CD4-positive, alpha-beta T cell treated with Interleukin-6 at 100 ng/mL for 8 hours (primary cell): ENCODE data around the gene CCRL2.
"Not testable (repeated sequence)": the region's sequence is repeated elsewhere in the genome, so short reads cannot be mapped to it uniquely, and the experiment has no call there.

Experiments used
- DNase-seq: peaks from one replicate; pipeline ENCODE4 v3.0.0-alpha.2; 2020; ENCODE audit warnings: mixed read lengths, low spot score

Gene CCRL2

DNA sequence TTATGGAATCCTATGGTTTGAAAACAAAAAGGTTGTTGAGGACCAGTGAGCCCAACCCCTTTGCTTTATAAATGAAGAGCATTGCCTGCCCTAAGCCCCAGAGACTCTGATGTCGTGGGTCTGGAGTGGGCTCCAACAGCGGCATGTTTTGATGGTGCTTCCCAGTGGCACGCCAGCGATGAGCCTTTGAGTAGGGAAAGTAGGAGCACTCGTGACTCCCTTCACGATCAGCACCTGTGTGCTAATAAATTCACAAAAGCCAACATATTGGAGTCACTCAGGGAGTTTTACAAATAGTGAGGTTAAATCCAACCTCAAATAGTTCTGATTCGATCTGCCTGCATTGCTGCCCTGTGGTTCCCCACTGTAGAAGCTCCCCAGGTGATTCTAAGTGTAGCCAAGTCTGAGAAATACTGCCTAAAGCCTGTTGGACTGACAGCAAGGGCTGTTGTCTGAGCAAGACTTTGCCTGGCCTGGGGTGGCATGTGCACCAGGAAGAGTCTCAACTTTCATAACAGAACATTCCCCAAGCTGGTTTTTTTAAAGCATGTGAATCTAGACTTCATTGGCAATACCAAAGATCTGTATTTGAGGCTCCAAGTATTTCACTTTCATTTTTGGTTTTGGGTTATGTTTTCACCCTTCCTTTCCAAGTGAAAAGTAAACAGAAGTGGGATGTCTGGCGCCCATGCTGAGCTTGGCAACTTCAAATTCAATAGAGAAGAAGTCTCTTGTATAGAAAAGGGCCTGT is 26.4 kb upstream of the CCRL2 start:
- DNase-seq, result no peak

DNA sequence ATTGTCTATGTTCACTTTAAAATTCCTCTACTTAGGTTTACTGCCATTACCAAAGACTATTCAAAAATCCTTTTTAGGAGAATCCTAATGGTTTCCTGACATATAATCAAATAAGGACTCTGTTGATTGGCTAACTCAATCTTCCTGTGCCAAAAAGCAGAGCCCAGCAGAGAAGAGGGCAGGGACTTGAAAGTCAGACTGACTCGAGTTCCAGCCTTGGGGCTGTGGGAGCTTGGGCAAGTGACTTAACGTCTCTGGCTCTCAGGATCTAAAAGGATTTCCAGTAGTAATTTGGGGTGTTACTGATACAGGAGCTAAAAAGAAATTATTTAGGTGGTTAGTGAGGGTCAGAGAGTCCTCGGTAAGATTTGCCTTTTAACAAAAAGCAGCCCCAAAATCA is 25.4 kb upstream of the CCRL2 start:
- no peak for DNase-seq

DNA sequence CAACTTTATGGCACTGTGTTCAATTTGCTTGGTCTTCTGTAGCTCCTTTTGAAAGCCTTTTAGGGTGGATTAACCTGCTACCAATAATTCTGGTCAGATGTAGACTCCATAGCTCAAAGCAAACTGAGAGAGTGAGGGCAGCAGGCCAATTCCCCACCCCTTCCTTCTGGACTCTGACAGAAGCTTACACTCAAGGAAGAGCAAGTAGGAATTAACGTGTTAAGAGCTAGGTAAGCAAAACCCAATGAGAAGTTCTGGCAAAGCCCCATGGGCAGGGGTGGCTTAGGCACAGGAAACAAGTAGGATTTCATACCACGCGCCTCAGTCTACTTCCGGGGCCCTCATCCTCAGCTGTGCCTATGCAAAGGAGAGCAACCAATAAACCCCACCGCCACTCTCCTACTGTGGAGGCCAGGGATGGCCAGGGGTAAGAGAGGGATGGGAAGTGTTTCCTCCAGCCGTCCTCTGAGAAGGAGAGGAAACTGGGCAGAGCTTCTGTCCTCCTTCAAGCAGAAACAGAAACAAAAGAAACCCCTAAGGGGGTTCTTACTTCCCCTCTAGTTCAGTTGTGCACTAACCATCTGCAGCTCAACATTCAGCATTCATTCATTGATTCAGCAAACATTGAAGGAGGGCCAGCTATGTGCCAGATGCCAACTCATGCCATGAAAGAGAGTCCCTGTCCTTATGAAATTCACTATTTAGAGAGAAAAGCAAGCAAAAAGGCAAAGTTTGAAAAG is 23.7 kb upstream of the CCRL2 start:
- no peak for DNase-seq

DNA sequence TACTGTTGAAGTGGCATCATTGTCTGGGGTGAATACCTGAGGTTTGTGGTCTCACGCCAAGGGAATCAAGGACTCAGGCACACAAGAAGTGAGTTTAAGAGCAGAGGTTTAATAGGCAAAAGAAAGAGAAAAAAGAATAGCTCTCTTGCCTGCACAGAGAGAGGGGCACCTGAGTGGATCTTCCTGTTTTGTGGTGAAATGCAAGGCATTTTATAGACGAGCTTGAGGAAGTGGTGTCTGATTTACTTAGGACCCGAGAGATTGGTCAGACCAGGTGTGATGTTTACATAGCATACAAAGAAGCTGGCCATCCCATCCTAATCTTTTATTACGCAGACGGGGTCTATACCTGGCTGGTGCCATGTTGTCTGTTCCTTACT is 23.1 kb upstream of the CCRL2 start:
- no peak for DNase-seq

DNA sequence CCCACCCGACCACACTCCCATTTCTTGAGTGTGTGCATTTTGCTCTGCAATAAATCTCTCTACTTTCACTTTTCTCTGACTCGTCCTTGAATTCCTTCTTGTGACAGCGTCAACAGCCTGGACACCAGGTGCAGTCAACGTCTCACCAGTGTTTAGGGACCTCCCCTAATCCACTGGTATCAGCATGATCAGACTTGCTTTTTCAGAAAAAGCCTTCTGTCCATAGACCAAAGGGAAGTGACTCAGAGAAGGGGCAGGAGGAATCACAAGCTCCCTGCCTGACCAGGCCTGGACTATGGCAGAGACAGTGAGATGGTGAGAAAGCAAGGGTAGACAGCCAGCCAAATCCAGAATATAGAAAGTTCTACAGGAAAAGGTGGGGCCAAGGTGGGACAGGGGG is 20.9 kb upstream of the CCRL2 start:
- no peak for DNase-seq

DNA sequence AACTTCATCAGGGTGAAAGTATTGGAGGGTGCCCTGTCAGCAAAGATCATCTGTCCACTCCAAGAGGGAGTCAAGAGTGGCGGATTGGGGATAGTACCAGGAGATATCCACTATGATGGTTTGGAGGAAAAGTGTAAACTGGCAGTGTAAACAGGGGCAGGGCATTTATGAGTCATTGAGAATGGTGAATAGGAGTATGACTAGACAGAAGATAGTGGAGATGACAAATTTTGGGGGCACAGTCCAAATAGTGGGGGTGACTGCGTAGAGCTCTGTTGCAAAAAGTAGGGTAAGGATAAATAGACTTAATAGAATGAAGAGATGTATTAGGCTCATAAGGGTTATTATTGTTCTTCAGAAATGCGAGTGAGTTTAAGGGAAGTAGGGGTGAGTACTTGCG is 18.2 kb upstream of the CCRL2 start:
- not testable (repeated sequence) for DNase-seq

DNA sequence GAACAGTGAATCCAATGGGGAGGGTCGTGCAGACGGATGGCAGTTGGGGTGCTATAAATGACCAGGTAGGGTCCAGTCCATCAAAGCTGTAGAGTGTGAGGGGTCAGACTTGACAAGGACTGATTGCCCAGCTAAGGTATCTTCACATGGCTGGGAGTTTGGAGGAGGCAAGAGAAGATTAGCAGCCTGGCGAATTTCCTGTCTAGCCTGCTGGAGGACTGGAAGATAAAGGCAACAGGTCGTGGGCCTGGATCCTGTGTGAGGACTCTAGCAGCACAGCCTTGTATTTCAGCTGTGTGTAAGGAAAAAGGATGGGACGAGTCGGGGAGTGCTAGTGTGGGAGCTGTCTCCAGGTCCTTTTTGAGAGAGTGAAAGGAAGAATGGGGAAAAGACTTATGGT is 17.8 kb upstream of the CCRL2 start:
- no peak for DNase-seq

DNA sequence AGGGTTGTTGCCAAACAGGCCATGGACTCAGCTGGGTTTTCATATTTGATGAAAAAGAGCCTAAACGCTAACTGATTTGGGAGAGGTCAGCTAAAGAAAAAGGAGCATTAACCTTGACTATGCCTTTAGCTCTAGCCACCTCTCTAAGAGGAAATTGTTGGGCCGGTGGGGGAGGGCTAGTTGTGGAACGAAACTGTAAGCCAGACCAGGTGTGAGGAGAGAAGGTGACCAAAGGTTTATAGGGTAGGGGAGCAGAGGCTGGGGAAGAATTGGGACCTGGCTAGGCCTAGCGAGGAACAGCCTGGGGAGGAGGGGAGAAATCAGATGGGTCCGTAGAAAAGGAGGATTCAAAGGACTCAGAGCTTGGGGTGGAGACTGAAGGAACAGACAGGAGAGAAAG is 15.5 kb upstream of the CCRL2 start:
- DNase-seq, result not testable (repeated sequence)

DNA sequence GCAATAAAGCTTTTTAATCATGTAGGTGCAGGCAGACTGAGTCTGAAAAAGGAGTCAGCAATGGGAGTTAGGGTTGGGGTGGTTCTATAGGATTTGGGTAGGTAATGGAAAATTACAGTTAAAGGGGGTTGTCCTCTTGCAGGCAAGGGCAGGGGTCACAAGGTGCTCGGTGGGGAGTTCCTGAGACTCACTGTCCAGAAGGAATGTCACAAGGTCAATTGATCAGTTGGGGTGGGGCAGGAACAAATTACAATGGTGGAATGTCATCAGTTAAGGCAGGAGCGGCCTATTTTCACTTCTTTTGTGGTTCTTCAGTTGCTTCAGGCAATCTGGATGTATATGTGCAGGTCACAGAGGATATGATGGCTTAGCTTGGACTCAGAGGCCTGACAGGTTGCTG is 14.0 kb upstream of the CCRL2 start:
- no peak for DNase-seq

DNA sequence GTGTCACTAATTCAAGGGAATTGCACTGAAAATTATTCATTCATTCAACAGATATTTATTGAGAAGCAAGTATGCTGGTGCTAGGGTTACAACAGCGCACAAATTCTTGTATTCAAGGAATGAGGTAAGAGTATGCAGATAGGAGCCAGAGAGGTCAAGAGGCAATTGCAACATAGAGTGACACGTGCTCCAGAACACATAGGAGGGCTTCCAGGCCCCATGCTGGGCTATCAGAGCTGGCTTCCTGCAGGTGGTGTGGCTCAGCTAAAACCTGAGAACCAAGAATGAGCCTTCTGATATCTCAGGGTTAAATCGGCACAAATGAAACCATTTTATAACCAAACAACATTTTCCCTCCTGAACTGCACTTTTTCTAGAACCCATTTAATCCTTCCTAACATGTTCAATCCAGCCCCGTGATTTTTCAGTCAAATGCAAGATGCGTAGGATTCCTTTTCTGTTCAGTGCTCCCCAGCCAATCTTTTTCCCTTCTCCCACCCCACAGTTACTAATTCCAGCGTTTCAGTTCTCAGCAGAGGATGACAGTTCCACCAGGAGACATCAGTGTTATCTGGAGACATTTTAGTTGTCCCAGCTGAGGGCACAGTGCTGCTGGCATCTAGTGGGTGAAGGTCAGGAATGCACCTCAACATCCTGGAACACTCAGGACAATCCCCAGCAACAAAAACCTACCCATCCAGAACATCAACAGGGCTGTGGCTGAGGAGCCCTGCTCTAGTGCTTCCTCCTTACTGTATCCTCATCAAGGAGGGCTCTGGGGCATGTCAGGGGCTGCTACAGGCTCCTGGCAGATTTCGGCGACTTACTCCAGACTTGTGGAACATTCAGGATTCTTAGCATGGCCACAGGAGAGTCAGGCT is 13.3 kb upstream of the CCRL2 start:
- no peak for DNase-seq

DNA sequence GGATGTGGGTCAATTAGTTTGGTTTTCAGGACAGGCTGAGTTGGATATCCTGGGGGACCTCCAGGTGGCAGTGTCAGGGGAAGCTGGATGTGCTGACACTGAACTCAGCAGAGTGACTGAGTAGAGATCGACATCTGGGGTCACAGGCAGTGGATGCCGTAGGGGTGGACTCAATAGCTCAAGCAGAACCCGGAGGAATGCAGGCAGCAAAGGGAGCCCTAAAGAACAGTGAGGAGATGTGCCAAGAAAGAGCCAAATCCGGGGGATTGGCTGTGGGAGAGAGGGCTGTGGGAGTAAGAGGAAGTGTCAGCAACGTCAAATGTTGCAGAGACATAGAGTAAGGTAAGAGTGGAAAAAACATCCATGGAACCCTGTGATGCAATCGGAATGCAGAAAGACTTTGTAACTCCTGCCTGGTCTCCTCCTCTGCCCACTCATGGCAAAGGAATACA is 11.8 kb upstream of the CCRL2 start:
- no peak for DNase-seq

DNA sequence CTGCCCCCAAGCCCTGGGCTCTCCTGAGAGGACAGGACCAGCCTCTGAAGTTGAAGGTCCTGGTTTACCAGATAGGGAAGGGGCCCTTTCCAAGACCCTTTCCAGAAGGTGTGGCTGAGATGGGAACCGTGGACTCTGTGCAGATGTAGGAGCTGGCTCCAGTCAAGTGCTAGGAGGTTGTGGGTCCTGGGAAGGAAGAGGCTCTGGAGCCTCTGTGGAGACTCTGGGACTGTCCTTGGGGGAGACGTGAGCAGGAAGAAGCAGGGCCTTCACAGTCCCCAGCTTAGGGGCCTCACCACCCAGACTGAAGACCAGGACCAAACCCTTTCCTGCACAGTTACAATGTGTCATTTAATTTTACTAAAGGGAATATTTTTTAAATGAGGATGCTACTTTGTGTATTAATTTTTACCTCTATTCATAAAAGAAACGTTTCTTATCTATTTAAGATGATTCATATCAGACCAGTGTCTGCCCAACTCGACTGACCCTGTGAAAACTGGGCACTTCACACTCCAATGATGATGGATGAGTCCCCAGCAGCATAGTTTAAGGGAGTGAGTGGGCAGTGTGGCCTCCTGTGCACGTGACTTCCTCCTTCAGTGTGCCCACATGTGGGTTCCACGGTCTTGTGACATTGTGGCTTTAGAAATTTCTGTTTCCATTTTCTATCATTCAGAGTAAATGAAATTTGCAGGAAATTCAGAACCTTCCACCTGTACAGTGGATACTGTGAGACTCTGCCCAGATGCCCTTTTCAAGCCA is 11.1 kb upstream of the CCRL2 start:
- no peak for DNase-seq

DNA sequence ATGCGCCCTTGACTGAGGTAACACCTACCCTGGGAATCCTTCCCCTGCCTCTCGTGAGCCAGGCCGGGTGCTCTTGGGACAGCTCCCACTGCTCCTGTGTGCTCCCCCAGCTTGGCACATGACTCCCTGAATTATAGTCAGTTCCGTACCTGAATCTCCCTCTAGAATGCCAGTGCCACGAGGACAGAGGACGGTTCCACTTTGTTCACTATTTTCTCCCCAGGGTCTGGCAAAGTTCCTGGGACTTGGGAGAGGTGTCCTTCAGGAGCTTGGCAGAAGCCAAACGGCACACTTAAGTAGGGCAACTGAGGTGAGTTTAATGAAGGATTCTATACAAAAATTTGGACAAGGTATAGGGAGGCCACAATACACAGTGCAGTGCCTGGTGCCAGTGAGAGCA is 9.9 kb upstream of the CCRL2 start:
- DNase-seq, result no peak

DNA sequence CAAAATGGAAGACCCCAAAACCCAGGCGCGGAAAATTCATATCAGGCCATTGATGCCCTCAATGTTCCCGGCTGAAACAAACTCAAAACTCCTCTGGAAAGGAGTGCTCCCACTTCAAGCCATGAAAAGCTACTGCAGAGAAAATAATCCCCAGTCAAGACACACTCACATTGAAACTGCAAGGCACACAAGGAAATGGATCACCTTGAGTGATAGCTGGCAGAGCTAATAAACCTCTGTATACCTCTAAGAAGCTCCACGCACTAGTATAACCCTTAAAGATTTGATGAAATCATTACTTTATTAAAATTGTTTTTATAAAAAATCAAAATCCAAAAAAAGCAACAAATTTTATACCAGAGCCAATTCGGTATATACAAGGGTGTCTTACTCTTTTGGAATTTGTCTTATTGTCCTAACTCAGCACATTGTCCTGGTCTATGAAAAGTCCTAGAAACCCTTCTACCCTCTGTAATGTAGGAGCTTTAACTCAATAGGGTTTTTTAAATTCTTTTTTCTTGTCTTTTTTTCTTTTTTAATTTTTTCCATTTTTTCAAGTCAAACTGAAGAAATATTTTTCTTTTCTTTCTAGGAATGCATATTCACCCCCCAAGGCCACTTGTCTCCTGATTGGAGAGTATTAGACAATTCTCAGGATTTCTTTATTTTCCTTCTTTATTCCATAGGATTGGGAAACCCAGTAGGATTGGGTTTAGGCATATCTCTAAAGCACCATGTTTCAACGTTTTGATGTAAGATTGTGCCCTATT is 8.7 kb upstream of the CCRL2 start:
- DNase-seq, result no peak

DNA sequence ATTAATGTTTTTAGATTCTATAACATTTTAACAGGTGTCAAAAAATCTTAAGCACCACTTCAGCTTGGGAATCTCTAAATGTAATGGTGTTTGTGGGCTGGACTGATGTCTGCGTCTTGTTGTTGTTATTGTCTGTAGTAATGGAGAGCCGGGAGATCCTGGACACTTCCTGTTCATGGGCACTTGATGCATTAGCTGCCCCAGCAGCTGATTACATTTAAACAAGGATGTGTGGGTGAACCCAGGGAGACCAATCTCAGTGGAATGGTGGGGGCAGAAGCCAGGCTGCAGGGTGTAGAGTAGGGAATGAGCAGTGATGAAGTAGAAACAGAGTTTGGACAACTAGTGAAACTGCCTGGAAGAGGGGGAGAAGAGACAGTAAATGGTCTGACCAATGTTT is 8.0 kb upstream of the CCRL2 start:
- no peak for DNase-seq

DNA sequence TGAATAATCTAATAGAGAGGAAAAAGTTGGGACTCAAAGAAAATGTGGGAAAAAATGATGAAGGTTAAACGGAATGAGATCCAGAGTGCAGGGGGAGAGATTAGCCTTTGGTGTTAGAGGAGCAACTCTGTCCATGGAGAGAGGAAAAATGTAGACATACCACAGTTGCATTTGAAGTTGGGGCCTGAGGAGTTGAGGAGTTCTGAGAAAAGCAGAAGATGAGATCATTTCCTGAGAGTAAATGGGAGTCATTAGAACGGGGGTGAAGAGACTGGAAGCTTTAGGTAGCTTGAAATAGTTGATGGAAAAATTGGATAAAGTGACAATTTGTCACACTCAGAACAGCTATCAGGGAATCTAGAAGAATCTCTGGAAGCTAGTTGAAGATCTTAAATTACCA is 7.5 kb upstream of the CCRL2 start:
- DNase-seq, result no peak

DNA sequence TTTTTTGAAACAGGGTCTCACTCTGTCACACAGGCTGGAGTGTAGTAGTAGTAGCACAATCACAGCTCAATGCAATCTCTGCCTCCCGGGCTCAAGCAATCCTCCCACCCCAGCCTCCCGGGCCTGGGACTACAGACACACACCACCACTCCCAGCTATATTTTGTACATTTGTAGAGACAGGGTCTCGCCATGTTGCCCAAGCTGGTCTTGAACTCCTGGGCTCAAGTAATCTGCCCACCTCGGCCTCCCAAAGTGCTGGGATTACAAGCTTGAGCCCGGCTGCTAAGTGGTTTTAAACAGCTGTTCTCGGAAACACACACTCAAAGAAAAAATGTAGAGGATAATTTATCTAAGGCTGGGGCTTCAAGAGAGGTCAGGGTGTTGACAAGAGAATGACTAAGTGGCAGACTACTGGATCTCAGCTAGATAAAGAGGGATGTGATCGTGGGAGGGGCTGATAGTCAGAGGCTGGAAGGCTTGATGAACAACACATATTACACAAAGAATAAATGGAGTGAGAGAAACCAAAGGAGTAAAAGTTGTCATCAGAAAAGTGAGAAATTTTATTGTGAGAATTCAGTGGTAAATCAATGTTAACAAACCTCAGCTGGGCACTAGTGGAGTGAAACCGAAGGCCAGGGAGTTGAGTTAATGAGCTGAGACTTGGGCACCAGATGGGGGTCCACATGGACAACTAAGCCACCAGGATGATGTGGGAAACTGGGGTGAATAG is 6.9 kb upstream of the CCRL2 start:
- no peak for DNase-seq

DNA sequence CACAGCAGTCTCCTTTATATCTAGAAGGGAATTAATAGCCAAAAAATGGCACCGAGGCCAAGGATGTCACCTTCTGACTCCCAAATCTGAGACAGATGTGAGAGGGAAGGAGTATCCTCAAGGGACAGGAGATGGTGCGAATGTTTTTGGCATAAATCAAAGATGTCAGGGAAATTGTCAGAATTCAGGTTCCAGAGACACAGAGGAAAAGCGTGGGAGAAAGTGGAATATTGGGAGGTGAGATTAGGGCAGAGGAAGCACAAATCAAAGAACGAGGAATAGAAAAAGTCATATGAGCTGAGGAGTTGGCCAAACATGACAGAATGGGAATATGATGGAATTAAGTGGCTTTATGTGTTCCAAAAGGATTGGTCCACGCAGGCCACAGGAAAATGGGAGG is 6.2 kb upstream of the CCRL2 start:
- DNase-seq, result no peak

DNA sequence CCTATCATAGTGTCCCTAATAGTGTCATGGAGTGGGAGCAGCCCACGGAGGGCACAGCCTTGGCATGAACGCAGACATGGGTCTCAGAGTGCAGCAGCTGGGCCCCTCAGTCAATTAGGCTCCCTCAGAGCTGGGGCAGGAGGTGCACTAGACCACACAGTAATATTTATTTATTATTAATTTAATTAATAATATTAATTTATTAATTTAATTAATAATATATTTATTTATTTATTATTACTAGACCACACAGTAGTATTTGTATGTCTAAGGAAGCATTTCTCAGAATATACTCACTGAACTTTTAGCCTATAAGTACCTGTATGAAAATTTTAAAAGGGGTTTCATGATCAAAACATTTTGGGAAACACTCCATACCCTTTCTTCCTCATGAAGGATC is 5.5 kb upstream of the CCRL2 start:
- no peak for DNase-seq

DNA sequence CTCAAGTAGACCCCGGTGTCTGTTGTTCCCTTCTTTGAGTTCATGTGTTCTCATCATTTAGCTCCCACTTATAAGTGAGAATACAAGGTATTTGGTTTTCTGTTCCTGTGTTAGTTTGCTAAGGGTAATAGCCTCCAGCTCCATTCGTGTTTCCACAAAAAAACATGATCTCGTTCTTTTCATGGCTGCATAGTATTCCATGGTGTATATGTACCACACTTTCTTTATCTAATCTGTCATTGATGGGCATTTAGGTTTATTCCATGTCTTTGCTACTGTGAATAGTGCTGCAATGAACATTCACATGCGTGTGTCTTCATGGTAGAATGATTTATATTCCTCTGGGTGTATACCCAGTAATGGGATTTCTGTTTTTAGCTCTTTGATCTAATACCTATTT is 4.2 kb upstream of the CCRL2 start:
- DNase-seq, result not testable (repeated sequence)
